ENCODE results near the gene FAM32A.

GRCh38 chr19:16159655-16160054, 25.6 kb upstream of the FAM32A start:
- TF ChIP-seq EP300 (IDR thresholded peaks at IDR 0.05) (no peak), CTCF (IDR thresholded peaks at IDR 0.05) (no peak), POLR2A (IDR thresholded peaks at IDR 0.05) (no peak)

Measured in ovary (tissue), 3 donors.